CD4-positive, alpha-beta memory T cell (primary cell): ENCODE results near the gene ZC3H18. TPM values are rescaled to one million over a fixed set of nuclear protein-coding genes. Genes with fewer than 3 reads are reported as not detected.

Experiments
- CTCF ChIA-PET: fragments of 350-600 bp; sonication (Branson Sonifier 250); formaldehyde crosslinking; loops from one replicate; lab custom pipeline; 2021; ENCODE audit warnings: inconsistent platforms; ENCODE audit not compliant: partially characterized antibody; lab: Charles Lee
- POLR2A ChIA-PET: fragments of 350-600 bp; sonication (Branson Sonifier 250); formaldehyde crosslinking; loops from one replicate; lab custom pipeline; 2021; ENCODE audit not compliant: partially characterized antibody; lab: Charles Lee
- DNase-seq, 5 donors: peaks; one replicate each; pipeline versions ENCODE4 v3.0.0 to v3.0.0-alpha.2; 2020 to 2022; ENCODE audit warnings: mixed read lengths in 1 of 5
- H3K27ac ChIP-seq: one replicate; pipeline ENCODE4 v1.7.0; 2013; ENCODE audit warnings: low read depth, low read length
- H3K27me3 ChIP-seq: 2 replicates; pipeline ENCODE4 v1.7.0; 2013; ENCODE audit warnings: mild to moderate bottlenecking, low read length, moderate library complexity; ENCODE audit not compliant: insufficient read depth
- H3K36me3 ChIP-seq: 2 replicates; pipeline ENCODE4 v1.7.0; 2013; ENCODE audit warnings: mild to moderate bottlenecking, low read length, moderate library complexity; ENCODE audit not compliant: insufficient read depth
- H3K4me1 ChIP-seq: 2 replicates; pipeline ENCODE4 v1.7.0; 2013; ENCODE audit warnings: mild to moderate bottlenecking, low read length, moderate library complexity; ENCODE audit not compliant: insufficient read depth
- H3K4me3 ChIP-seq, 2 donors: one replicate each; pipeline ENCODE4 v1.7.0; 2013; ENCODE audit warnings: low read length in 2 of 2, mild to moderate bottlenecking in 1 of 2
- H3K9me3 ChIP-seq, 2 donors: one replicate each; pipeline ENCODE4 v1.7.0; 2013; ENCODE audit warnings: low read length in 2 of 2, control low read depth in 1 of 2; ENCODE audit not compliant: control insufficient read depth in 1 of 2
- H3K27ac Mint-ChIP-seq, 7 donors: one replicate each; pipeline ENCODE4 v1.8.0; 2020 to 2021; ENCODE audit warnings: mixed read lengths in 7 of 7, mild to moderate bottlenecking in 6 of 7, inconsistent platforms in 3 of 7, moderate library complexity in 3 of 7
- H3K27me3 Mint-ChIP-seq, 2 donors: one replicate each; pipeline ENCODE4 v1.8.0; 2020 to 2021; ENCODE audit warnings: mixed read lengths in 2 of 2
- H3K36me3 Mint-ChIP-seq, 2 donors: one replicate each; pipeline ENCODE4 v1.8.0; 2020 to 2021; ENCODE audit warnings: mixed read lengths in 2 of 2, inconsistent platforms in 1 of 2, mild to moderate bottlenecking in 1 of 2
- H3K4me1 Mint-ChIP-seq, 4 donors: one replicate each; pipeline ENCODE4 v1.8.0; 2020 to 2021; ENCODE audit warnings: mixed read lengths in 4 of 4, mild to moderate bottlenecking in 1 of 4
- H3K4me3 Mint-ChIP-seq, 8 donors: one replicate each; pipeline ENCODE4 v1.8.0; 2020 to 2021; ENCODE audit warnings: mixed read lengths in 8 of 8, mild to moderate bottlenecking in 7 of 8, moderate library complexity in 6 of 8, inconsistent platforms in 3 of 8
- H3K9me3 Mint-ChIP-seq, 8 donors: one replicate each; pipeline ENCODE4 v1.8.0; 2020 to 2021; ENCODE audit warnings: mixed read lengths in 8 of 8, mild to moderate bottlenecking in 5 of 8, inconsistent platforms in 3 of 8, moderate library complexity in 1 of 8
- intact Hi-C: fragments of 100-400 bp; cut with micrococcal nuclease; formaldehyde crosslinking; loops from one replicate; pipeline ENCODE4 v1.15.1; 2023
- polyA plus RNA-seq, 2 donors: library from polyadenylated mRNA; unstranded; fragments of 300-500 nt; fragmentation: Illumina TruSeq; gene quantifications; one replicate each; pipeline ENCODE4 v1.2.3, GENCODE V29; 2021
- total RNA-seq, 2 experiments: library from RNA; stranded (reverse); gene quantifications; one replicate each; pipeline ENCODE4 v1.2.3, GENCODE V29; 2021

The ZC3H18 gene
- total and polyA plus RNA-seq, 4 experiments from 2014 or later: 3.0 to 91.5 (median 54.0) TPM

DNA sequence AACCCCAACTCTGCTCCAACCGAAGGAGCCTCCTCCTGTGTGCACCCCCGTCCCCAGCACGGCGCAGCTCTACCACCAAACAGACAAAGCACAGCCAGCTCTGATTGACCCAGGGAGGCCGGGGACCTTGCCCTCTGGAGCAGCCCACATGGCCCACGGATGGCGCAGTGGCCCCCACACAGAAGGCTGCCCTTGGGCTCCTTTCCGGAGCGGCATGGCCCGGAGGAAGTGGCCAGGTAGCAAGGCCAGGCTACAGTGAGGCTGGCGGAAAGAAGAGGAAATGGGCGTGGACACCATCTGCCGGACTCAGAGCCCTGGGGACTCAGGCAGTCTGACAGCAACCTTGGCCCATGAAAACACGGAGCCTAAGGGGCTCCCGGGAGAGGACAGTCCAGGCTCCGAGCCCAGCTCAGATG, 19.9 kb upstream of the ZC3H18 start:
- Histone ChIP-seq H3K36me3 (no peaks in the 10 kb centered on the region), H3K4me3 (peak overlapping the region in 1 of 2 donors; percentile 14), H3K9me3 (no peaks in the 10 kb centered on the region), H3K27me3 (no peaks in the 10 kb centered on the region), H3K27ac (no peak overlapping the region), H3K4me1 (peaks cover 12% of the 10 kb centered on the region)
- intact Hi-C loops: no loop called here
- ChIA-PET CTCF (no interaction called here), POLR2A (no interaction called here)
- Mint-ChIP-seq H3K9me3 (no peaks in the 10 kb centered on the region), H3K4me3 (peak overlapping the region in 2 of 8 donors; percentile 54 to 79), H3K36me3 (no peaks in the 10 kb centered on the region), H3K4me1 (peaks cover 0 to 19% (median 7%) of the 10 kb centered on the region in 4 donors), H3K27me3 (peaks cover 3 to 4% of the 10 kb centered on the region in 2 donors), H3K27ac (peak overlapping the region in 1 of 7 donors; percentile 52)
- DNase-seq: peak in 1 of 5 donors; percentile 37

DNA sequence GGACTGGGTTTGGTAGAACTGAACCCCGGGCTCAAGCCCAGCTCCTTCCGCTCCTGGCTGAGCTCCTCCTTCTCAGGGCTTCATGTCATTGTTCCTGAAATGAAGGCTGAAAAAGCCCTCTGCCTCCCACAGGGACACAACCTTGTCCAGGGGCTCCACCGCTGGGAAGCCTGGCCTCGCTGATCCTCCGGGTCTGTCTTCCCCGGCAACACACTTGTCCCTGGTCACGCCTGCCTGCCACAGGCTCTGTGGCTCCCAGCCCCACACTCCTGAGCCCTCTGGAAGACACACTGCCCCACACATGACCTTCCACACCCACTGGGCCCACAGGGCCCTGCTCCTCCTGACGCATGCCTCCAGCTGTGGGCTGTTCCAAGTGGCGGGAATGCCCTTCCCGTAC, 18.0 kb upstream of the ZC3H18 start:
- peaks cover 0 to 19% (median 7%) of the 10 kb centered on the region in 4 donors for H3K4me1 Mint-ChIP-seq
- H3K36me3 ChIP-seq: no peaks in the 10 kb centered on the region
- intact Hi-C loops: no loop called here
- H3K4me1 ChIP-seq: peaks cover 12% of the 10 kb centered on the region
- no peak for DNase-seq
- CTCF ChIA-PET: no interaction called here
- no peak overlapping the region for H3K27ac ChIP-seq
- H3K27me3 ChIP-seq: no peaks in the 10 kb centered on the region
- peak overlapping the region in 1 of 8 donors; percentile 12 for H3K4me3 Mint-ChIP-seq
- POLR2A ChIA-PET: no interaction called here
- no peaks in the 10 kb centered on the region for H3K36me3 Mint-ChIP-seq
- no peak overlapping the region for H3K4me3 ChIP-seq
- H3K27ac Mint-ChIP-seq: peak overlapping the region in 1 of 7 donors; percentile 19
- H3K9me3 Mint-ChIP-seq: peaks cover 0 to 3% (median 0%) of the 10 kb centered on the region in 8 donors
- peaks cover 0 to 1% of the 10 kb centered on the region in 2 donors for H3K27me3 Mint-ChIP-seq
- no peaks in the 10 kb centered on the region for H3K9me3 ChIP-seq

DNA sequence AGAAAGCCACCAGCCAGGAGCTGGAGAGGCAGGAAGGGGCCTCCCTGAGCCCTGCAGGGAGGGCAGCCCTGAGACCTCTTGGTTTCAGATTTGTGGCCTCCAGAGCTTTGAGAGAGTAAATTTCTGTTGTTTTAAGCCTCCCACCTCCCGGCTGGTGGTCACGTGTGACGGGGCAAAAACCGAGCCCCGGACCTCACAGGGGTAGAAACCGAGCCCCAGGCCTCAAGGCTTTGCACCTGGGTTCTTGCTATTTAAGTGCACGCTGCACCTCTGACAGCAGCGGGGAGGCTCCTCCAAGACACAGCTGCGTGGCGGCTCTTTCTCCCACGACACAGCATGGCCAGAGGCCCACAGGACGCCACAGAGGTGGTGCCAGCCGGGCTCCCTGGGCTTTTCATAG, 17.4 kb upstream of the ZC3H18 start:
- Mint-ChIP-seq H3K4me3 (no peak overlapping the region), H3K9me3 (peaks cover 0 to 3% (median 0%) of the 10 kb centered on the region in 8 donors), H3K27ac (no peak overlapping the region), H3K36me3 (no peaks in the 10 kb centered on the region), H3K27me3 (peaks cover 0 to 1% of the 10 kb centered on the region in 2 donors), H3K4me1 (peaks cover 0 to 19% (median 7%) of the 10 kb centered on the region in 4 donors)
- H3K4me3 ChIP-seq: no peak overlapping the region
- no peaks in the 10 kb centered on the region for H3K27me3 ChIP-seq
- no peaks in the 10 kb centered on the region for H3K36me3 ChIP-seq
- H3K27ac ChIP-seq: no peak overlapping the region
- intact Hi-C loops: no loop called here
- POLR2A ChIA-PET: no interaction called here
- peaks cover 12% of the 10 kb centered on the region for H3K4me1 ChIP-seq
- H3K9me3 ChIP-seq: no peaks in the 10 kb centered on the region
- CTCF ChIA-PET: no interaction called here
- no peak for DNase-seq

- Histone ChIP-seq H3K4me3 (no peak overlapping the region), H3K27ac (no peak overlapping the region), H3K27me3 (no peaks in the 10 kb centered on the region), H3K9me3 (no peaks in the 10 kb centered on the region), H3K36me3 (no peaks in the 10 kb centered on the region), H3K4me1 (peaks cover 12% of the 10 kb centered on the region)
- H3K27me3 Mint-ChIP-seq: peaks cover under 1 to 1% of the 10 kb centered on the region in 2 donors
- H3K9me3 Mint-ChIP-seq: peaks cover 0 to 3% (median 0%) of the 10 kb centered on the region in 8 donors
- ChIA-PET CTCF (interaction anchor here (0.9 kb wide), 1 partner anchor 114 kb away, joined by 3 read pairs; no protein-coding TSS in a partner anchor), POLR2A (interaction anchor here (1.0 kb wide), 1 partner anchor 16 kb away, joined by 3 read pairs; the partner anchor contains the start of gene ZC3H18)
- H3K4me1 Mint-ChIP-seq: peaks cover 0 to 19% (median 7%) of the 10 kb centered on the region in 4 donors
- no peak overlapping the region for H3K4me3 Mint-ChIP-seq
- intact Hi-C loops: no loop called here
- no peak overlapping the region for H3K27ac Mint-ChIP-seq
- no peak for DNase-seq
- no peaks in the 10 kb centered on the region for H3K36me3 Mint-ChIP-seq
These were observed 16.5 kb upstream of the ZC3H18 start for GRCh38 chr16:88553739-88554138.

DNA sequence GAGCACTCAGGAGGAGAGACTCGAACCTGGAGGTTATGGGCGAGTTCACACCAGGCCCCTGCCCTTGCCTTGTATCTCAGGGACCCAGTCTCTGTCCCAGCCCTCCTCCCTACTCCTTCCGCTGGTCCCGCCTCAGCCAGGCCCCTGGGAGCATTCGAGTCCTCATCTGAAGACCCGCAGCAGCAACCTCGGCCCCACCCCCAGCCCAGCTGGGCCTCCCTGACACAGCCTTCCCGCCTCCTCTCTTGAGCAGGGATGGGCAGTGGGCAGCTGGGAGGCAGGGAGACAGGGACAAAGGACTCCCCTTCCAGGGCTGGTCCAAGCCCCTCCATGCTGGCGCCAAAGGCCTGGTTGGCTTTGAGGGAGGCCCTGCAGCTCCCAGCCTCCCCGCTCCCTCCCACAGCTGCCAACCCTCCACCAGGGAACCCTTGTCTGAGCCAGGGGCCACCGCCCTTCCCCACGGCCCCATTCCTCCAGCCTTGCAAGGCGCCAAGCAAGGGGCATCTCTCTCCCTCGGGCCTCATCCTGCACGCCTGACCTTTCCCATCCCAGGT, 15.4 kb upstream of the ZC3H18 start:
- DNase-seq: no peak
- POLR2A ChIA-PET: no interaction called here

DNA sequence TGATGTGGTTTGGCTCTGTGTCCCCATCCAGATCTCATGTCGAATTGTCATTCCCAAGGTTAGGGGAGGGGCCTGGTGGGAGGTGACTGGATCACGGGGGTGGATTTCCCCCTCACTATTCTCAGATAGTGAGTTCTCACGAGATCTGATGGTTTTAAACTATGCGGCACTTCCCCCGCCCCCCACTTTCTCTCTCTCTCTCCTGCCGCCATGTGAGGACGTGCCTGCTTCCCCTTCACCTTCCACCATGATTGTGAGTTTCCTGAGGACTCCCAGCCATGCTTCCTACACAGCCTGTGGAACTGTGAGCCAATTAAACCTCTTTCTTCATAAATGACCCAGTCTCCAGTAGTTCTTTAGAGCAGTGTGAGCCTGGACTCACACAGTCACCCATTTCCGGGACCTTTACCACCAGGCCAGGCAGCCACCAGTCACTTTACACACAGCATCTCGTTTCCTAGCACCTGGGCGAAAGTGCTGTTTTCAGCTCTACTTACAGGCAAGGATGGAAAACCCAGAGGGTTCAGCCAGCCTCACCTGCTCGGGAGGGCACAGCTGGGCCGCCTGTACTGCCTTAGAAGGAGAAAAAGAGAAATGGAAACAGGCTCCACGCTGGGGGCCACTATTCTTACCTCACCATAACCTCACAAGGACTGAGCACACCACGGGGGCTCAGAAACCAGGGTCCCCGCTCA, 13.8 kb upstream of the ZC3H18 start:
- DNase-seq: no peak
- Histone ChIP-seq H3K27me3 (no peaks in the 10 kb centered on the region), H3K4me3 (no peak overlapping the region), H3K36me3 (no peaks in the 10 kb centered on the region), H3K27ac (no peak overlapping the region), H3K4me1 (no peaks in the 10 kb centered on the region), H3K9me3 (no peaks in the 10 kb centered on the region)
- Mint-ChIP-seq H3K4me3 (no peak overlapping the region), H3K27ac (peak overlapping the region in 1 of 7 donors; percentile 23), H3K4me1 (peaks cover 0 to 5% (median 0%) of the 10 kb centered on the region in 4 donors), H3K9me3 (peaks cover 0 to 3% (median 0%) of the 10 kb centered on the region in 8 donors), H3K27me3 (peaks cover 1 to 4% of the 10 kb centered on the region in 2 donors), H3K36me3 (no peaks in the 10 kb centered on the region)
- ChIA-PET POLR2A (no interaction called here), CTCF (no interaction called here)
- intact Hi-C loops: no loop called here

More for the DNA sequence above, 15.4 kb upstream of the ZC3H18 start:
- Mint-ChIP-seq H3K9me3 (peaks cover 0 to 3% (median 0%) of the 10 kb centered on the region in 8 donors), H3K4me3 (no peak overlapping the region), H3K27ac (no peak overlapping the region), H3K27me3 (peaks cover 1 to 4% of the 10 kb centered on the region in 2 donors), H3K36me3 (no peaks in the 10 kb centered on the region), H3K4me1 (peaks cover 0 to 13% (median 5%) of the 10 kb centered on the region in 4 donors)
- H3K36me3 ChIP-seq: no peaks in the 10 kb centered on the region
- no peaks in the 10 kb centered on the region for H3K9me3 ChIP-seq
- no peak overlapping the region for H3K4me3 ChIP-seq
- CTCF ChIA-PET: no interaction called here
- no peak overlapping the region for H3K27ac ChIP-seq
- H3K27me3 ChIP-seq: no peaks in the 10 kb centered on the region
- intact Hi-C loops: no loop called here
- H3K4me1 ChIP-seq: peaks cover 10% of the 10 kb centered on the region
